MM.1S (cell line): Measurements from ENCODE around the gene KRTAP29-1.

Experiments
- CTCF ChIP-seq: fragments of 300-600 bp; sonication (generic); IDR thresholded peaks from 2 replicates; pipeline ENCODE4 v1.5.1; 2016; ENCODE audit warnings: antibody characterized with exemption, low read length, mixed read lengths
- EZH2 ChIP-seq: fragments of 300-600 bp; sonication (generic); optimal IDR thresholded peaks from 2 replicates; pipeline ENCODE3; 2017; ENCODE audit warnings: low read depth, mild to moderate bottlenecking, antibody characterized with exemption, low read length, mixed read lengths

- TF ChIP-seq CTCF (no peak), EZH2 (no peak)
Measured at GRCh38 chr17:41284043-41284442, 18.6 kb downstream of the KRTAP29-1 start.
